Cardiac muscle cell (in vitro differentiated cells and primary cell): ENCODE measurements around the gene PIK3IP1. TPM values are rescaled to one million over a fixed set of nuclear protein-coding genes. Genes with fewer than 3 reads are reported as not detected.

Experiments used
- DNase-seq, 2 donors: peaks; one replicate each; pipeline versions ENCODE4 v3.0.0 to v3.0.0-alpha.2; 2010 to 2017; ENCODE audit warnings: low read depth in 1 of 2, low spot score in 1 of 2
- H3K27ac ChIP-seq: fragments of 200-600 bp; sonication (generic); 2 replicates; pipeline ENCODE4 v1.5.1; 2016
- H3K27me3 ChIP-seq: fragments of 200-600 bp; sonication (generic); 2 replicates; pipeline ENCODE4 v1.6.0; 2016; ENCODE audit warnings: control low read depth
- H3K36me3 ChIP-seq: fragments of 200-600 bp; sonication (generic); 2 replicates; pipeline ENCODE4 v1.5.1; 2016; ENCODE audit warnings: control low read depth
- H3K4me1 ChIP-seq: fragments of 200-600 bp; sonication (generic); 2 replicates; pipeline ENCODE4 v1.8.1; 2017; ENCODE audit warnings: low read depth, mild to moderate bottlenecking, mixed run types
- H3K4me3 ChIP-seq: fragments of 200-600 bp; sonication (generic); 2 replicates; pipeline ENCODE4 v1.5.1; 2016; ENCODE audit warnings: mild to moderate bottlenecking
- H3K9me3 ChIP-seq: fragments of 200-600 bp; sonication (generic); 2 replicates; pipeline ENCODE4 v1.5.1; 2017; ENCODE audit warnings: low read depth, mild to moderate bottlenecking, control low read depth
- polyA plus RNA-seq: library from polyadenylated mRNA; unstranded; fragments of >200 nt; fragmentation: Nextera tagmentation; extraction: Ambion mirVana; gene quantifications from 2 replicates; pipeline ENCODE4 v1.2.1, GENCODE V29; 2016
- total RNA-seq: library from RNA; depleted of rRNA; stranded (reverse); fragments of >200 nt; gene quantifications from 2 replicates; pipeline ENCODE4 v1.2.3, GENCODE V29; 2016
- TF ChIP-seq, protein P1 (sequence below): IDR thresholded peaks from 2 replicates; pipeline ENCODE4 v1.5.1; 2012; ENCODE audit warnings: low read depth, mild to moderate bottlenecking, low read length

PIK3IP1 gene
- total and polyA plus RNA-seq, 2 experiments from 2014 or later: 7.2 to 12.0 TPM

- DNase-seq: no peak
- no peaks in the 10 kb centered on the region for H3K27me3 ChIP-seq
- H3K4me1 ChIP-seq: no peaks in the 10 kb centered on the region
- H3K9me3 ChIP-seq: no peaks in the 10 kb centered on the region
- TF ChIP-seq, protein P1, sequence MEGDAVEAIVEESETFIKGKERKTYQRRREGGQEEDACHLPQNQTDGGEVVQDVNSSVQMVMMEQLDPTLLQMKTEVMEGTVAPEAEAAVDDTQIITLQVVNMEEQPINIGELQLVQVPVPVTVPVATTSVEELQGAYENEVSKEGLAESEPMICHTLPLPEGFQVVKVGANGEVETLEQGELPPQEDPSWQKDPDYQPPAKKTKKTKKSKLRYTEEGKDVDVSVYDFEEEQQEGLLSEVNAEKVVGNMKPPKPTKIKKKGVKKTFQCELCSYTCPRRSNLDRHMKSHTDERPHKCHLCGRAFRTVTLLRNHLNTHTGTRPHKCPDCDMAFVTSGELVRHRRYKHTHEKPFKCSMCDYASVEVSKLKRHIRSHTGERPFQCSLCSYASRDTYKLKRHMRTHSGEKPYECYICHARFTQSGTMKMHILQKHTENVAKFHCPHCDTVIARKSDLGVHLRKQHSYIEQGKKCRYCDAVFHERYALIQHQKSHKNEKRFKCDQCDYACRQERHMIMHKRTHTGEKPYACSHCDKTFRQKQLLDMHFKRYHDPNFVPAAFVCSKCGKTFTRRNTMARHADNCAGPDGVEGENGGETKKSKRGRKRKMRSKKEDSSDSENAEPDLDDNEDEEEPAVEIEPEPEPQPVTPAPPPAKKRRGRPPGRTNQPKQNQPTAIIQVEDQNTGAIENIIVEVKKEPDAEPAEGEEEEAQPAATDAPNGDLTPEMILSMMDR: no peak
- H3K4me3 ChIP-seq: no peak overlapping the region
- no peak overlapping the region for H3K27ac ChIP-seq
- peaks cover 33% of the 10 kb centered on the region for H3K36me3 ChIP-seq
These were observed 44.9 kb upstream of the PIK3IP1 start for GRCh38 chr22:31337178-31337577.

DNA sequence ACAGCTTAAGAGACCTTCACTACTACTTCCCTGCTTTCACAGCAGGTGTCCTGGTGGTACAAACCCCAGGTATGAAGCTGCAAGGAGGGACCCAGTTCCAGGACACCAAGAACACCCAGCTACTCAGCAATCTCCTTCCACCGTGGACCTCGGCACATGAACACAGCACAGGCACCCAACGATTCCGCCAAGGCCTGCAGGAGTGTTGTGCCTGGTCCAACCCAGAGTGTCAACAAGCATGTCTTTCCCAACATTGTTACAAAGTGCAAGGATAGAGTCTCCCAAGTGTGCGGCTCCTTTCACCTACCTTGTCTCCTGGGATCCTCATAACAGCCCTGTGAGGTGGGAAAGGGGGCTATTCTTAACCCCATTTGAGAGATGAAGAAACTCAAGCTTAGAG lies 42.0 kb upstream of the PIK3IP1 start:
- Histone ChIP-seq H3K4me3 (no peak overlapping the region), H3K27me3 (no peaks in the 10 kb centered on the region), H3K4me1 (no peaks in the 10 kb centered on the region), H3K9me3 (no peaks in the 10 kb centered on the region), H3K27ac (no peak overlapping the region), H3K36me3 (peaks cover 42% of the 10 kb centered on the region)
- no peak for DNase-seq
- TF ChIP-seq, protein P1: no peak

DNA sequence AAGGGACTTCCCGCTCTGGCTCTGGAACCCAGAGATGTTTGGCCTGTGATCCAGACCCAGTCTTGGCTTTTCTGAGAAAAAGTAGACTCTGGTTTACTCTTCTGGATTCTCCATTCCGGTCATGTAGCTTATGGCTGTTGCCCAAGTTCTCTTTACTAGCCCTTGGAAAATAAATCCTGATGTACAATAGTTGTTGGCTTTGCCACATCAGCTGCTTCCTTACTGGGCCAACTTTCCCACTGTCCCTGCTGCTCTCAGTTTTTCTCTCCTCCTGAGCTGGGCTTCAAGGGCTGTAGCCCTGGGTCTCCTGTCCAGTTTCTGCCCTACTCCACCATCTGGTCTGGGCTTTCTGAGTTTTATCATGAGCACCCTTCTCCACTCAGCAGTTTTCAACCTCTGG lies 41.4 kb upstream of the PIK3IP1 start:
- H3K27me3 ChIP-seq: no peaks in the 10 kb centered on the region
- no peaks in the 10 kb centered on the region for H3K9me3 ChIP-seq
- no peak overlapping the region for H3K4me3 ChIP-seq
- H3K27ac ChIP-seq: no peak overlapping the region
- peaks cover 44% of the 10 kb centered on the region for H3K36me3 ChIP-seq
- TF ChIP-seq, protein P1: no peak
- DNase-seq: no peak
- no peaks in the 10 kb centered on the region for H3K4me1 ChIP-seq

GRCh38 chr22:31332886-31333285 lies 40.6 kb upstream of the PIK3IP1 start:
- peaks cover 44% of the 10 kb centered on the region for H3K36me3 ChIP-seq
- no peak overlapping the region for H3K4me3 ChIP-seq
- no peaks in the 10 kb centered on the region for H3K9me3 ChIP-seq
- TF ChIP-seq, protein P1: no peak
- no peaks in the 10 kb centered on the region for H3K27me3 ChIP-seq
- H3K27ac ChIP-seq: no peak overlapping the region
- H3K4me1 ChIP-seq: no peaks in the 10 kb centered on the region
- DNase-seq: no peak

DNA sequence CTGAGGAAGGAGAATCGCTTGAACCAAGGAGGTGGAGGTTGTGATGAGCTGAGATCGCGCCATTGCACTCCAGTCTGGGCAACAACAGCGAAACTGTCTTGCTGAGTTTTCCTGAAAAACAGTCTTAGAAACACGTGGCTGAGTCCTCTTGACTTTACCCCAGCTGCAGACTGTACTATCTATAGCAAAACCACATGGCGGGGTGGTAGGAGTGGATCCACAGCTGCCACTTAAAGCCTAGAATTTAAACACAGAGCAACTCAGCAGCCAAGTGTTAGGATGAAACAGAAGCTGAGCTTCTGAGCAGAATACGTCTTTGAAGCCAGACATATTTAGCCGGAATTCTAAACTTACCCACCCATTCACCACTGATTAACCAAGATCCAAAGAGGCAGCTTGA lies 39.7 kb upstream of the PIK3IP1 start:
- no peak overlapping the region for H3K27ac ChIP-seq
- H3K4me3 ChIP-seq: no peak overlapping the region
- DNase-seq: no peak
- H3K4me1 ChIP-seq: no peaks in the 10 kb centered on the region
- no peaks in the 10 kb centered on the region for H3K9me3 ChIP-seq
- TF ChIP-seq, protein P1: no peak
- peaks cover 46% of the 10 kb centered on the region for H3K36me3 ChIP-seq
- H3K27me3 ChIP-seq: no peaks in the 10 kb centered on the region
